LoVo (cell line): ENCODE results near the gene IPPK.
"Not testable (repeated sequence)": the region's sequence is repeated elsewhere in the genome, so short reads cannot be mapped to it uniquely, and the experiment has no call there.

Source experiments
- DNase-seq: peaks from one replicate; pipeline ENCODE4 v3.0.0-alpha.2; 2016; ENCODE audit warnings: low spot score

Gene IPPK

DNA sequence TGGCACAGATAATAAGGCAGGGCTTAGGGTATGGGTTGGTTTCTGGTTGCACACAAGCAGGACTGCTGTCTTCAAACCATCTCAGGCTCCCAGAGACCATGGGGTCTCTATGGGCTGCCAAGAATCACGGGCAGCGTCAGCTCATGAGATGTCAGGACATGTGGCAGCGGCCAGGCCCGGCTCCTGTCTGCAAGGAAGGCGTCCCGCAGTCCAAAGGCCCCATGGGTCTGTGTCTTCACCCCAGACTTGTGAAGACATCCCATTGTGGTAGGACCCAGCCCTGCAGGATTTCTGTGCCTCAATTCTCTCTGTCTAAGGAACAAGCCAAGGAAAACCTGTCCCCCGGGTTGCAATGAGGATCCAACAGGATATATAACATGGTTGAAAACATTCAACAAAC, 32.6 kb downstream of the IPPK start:
- DNase-seq, result no peak

DNA sequence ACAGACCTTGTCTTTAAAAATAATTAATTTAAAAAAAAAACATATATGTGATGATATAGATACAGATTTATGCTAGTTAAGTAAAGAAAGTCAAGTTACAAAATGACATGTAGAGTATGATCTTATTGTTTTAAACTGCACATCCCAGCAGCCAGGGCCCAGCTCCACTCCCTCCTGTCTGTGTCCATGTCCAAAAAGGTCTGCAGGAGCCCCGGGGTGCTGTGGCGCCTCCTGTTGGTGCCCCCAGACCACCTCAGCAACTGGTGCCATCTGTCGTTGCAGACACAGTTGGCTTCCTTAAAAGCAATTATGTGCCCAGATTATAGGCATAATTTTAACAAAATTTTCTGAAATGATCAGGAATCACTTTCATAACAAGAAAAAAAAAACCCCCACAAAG, 33.3 kb downstream of the IPPK start:
- no peak for DNase-seq

DNA sequence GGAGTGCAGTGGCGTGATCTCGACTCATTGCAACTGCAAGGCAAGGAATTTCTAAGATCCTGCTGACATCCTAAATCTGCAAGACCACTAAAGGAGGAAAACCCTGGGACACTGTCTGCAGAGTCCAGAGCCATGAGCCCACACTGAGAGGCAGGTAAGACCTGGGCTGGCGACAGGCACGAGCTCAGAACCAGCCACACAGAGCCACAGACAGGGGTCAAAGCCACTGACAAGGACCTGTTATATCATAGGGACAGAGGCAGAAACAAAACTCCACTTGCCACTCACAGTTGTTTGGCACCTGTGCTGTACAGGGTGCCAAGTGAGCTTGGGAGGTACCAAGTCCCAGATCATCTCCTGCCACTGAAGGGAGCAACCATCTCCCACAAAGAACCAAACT, 34.2 kb downstream of the IPPK start:
- no peak for DNase-seq

DNA sequence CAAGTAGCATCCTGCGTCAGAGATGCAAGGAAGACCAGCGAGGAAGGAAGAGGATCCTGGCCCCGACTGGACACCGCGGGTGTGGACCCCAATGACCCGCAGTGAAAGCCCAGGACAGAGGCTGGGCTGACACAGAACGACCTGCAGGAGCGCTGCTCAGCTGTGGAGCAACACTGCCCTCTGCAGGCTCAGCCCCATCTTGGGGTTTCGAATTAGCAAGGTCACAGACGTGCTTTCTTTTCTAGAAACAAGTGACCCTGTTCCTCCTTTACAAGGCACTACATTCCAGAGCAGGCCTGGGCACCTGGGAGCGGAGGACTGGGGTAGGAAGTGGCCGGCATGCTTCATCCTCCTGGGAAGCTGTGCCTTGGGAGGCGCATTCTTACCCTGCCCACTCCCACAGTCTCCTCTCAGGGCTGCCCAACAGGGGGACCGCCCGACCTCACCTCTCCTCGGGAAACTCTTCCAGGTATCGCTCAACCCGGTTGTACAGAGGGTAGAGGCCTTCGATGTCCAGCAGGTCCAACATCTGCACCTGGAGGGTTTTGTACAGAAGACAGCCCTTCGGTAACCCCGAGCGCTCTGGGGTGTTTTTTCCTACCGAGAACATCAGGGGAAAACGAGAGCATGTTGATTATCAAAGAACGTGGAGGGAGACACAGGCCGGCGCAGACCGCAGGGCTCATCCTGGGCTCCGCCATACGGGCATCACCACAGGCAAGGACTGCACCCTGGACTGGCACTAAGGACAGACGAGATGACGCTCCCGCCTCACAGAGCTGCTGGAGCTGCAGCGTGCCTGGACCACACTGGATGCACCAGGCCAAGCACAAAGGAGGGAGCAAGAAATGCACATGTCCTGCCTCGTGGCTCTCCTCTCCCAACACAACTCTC, 35.0 kb downstream of the IPPK start:
- DNase-seq, result peak; percentile 32

DNA sequence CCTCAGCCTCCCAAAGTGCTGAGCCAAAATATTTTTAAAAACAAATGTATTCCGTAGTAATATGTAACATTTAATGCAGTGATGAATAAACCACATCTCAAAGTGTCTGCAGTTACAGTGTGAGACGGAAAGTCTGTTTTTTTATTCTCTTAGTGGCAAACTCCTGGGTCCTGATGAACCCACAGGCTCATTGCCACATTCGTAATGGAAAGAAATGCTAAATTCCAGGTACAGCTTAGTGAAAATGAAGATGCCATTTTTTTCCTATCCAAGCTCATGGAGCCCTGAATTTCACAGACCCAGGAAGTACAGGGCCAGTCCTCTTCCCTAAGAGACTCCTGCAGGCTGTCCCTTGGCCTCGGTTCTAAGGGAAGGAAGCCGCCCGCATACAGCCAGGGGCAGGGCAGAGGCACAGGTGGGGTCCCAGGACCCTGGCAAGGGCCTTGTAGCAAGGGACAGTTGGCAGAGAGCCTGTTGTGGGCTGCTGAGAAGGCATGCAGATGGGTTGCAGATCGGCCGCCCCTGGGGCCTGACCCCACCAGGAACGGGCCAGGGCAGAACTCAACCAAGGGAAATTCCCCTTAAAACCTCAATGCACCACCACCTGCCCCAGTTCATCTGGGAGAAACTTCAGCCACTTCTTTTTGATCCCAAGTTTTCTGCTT, 36.2 kb downstream of the IPPK start:
- DNase-seq, result no peak

DNA sequence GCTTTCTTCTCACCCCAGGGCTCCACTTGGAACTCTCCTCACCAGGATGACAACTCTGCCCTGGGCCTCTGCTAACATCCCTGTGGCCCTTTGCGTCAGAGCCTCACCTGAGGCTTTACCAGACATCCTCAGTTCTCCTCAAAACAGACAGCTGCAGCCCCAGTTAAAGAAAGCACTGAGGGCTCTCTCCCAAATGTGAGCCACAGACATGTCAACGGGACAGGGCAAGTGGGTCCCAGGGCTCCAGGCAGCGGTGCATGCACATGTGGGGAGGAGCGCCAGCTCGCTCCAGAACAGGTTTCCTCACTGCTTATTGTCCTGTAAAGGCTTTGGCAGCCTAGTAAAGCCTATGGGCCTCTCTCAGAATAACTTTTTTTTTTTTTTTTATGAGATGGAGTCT, 37.3 kb downstream of the IPPK start:
- DNase-seq, result no peak

DNA sequence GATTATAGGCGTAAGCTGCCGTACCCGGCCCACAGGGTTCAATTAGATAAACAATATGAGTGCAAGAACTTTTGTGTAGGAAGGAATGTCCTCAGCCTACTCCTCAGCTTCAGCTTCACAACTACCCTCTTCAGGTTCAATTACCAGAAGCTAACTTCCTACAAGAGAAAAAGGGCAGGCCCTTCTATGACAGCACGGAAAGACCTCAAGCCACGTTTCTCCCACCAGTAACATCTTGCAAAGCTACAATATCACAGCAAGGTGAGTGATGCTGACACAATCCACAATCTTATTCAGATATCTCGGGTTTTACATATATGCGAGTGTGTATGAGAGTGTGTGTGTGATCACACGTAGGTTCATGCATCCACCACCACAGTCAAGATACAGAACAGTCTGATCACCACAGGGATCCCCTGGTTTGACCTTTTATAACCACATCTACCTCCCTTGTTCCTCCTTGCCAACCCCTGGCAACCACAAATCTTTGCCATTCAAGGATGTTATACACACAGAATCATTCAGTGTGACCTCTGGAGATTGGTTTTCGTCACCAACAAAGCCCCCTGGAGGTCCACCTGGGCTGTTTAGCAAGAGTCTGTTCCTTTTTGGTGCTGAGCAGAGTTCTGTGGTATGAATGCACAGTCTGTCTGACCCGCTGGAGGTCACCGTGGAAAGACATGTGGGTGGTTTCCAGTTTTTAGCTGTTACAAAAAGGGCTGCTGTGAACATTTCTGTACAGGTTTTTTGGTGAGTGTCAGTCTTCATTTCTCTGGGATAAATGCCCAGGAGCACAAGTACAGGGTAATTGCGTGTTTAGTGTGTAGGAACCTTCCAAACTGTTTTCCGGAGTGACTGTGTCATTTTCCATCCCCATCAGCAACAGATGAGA, 38.2 kb downstream of the IPPK start:
- DNase-seq, result no peak

DNA sequence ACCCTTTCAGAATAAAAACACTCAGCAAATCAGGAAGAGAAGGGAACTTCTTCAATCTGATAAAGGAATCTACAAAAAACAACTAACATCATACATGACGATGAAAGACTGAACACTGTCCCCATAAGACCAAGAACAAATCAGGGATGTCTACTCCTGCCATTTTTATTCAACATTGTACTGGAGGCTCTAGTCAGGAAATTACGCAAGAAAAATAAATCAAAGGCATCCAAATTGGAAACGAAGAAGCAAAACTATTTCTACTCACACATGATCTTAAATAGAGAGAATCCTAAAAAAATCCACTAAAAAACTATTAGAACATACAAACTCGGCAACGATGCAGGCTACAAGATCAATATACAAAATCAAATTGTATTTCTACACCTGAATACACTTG, 42.3 kb downstream of the IPPK start:
- no peak for DNase-seq

DNA sequence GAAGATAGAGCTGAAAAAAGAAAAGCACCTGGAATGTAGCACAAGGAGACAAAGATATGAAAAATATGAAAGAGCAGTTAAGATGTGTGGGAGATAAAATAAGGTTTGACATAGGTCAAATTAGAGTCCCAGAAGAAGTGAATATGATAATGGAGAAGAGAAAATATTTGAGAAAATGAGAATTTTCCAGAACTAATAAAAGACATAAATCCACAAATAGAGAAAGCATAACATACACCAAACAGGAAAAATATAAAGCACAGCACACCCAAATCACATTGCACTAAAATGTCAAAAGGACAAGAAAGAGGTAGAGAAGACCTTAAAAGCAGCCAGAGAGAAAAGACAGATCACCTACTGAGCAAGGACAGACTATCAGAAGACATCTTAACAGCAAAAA, 43.4 kb downstream of the IPPK start:
- no peak for DNase-seq

DNA sequence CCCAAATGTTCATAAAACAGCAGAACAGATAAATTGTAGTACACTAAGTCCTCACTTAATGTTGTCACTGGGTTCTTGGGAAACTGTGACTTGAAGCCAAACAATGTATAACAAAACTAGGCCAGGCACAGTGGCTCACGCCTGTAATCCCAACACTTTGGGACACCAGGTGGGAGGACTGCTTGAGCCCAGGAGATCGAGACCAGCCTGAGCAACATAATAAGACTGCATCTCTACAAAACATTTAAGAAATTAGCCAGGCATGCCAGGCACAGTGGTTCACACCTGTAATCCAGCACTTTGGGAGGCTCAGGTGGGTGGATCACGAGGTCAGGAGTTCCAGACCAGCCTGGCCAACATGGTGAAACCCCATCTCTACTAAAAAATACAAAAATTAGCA, 46.0 kb downstream of the IPPK start:
- DNase-seq, result not testable (repeated sequence)

DNA sequence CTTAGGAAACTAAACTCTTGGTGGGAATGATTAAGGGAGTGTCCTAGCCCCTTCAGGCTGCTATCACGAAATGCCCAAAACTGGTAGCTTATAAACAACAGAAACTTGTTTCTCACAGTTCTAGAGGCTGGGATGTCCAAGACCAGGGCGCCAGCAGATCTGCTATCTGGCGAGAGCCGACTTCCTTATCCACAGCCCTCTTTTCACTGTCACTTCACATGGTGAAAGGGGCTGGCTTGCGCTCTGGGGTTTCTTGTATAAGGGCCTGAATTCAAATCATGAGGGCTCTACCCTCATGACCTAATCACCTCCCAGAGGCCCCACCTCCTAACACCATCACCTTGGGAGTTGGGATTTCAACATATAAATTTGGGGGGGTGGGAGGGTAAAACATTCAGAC, 49.1 kb downstream of the IPPK start:
- DNase-seq, result no peak

DNA sequence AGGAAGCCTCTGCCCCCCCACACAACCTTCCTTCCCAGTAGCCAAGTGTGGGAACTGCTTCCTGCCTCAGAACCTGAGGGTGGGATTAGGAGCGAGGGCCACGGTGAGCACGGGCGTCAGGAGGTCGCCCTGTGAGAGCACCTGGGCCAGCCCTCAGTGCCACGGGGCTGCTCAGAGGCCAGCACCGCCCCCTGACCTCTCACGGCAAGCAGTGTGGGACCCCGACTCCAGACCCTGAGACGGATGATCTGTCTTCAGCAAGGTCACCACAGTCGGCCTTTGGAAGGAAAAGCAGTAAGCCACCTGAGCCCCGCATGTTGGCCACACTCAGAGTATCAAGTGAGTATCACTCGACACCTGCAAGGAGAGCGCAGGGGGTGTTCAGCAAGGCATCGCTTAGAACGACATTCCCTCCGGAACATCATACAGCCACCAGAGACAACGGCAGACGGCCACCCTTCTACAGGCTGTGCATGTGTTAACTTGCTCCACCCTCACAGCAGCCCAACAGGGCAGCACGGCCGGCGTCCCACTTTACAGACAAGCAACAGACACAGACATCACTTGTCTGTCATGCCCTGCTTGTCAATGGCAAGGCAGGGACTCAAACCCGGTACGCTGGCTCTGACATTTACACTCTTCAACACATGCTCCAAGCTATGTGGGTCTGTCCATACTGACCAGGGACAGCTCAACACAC, 50.2 kb downstream of the IPPK start:
- DNase-seq, result no peak

DNA sequence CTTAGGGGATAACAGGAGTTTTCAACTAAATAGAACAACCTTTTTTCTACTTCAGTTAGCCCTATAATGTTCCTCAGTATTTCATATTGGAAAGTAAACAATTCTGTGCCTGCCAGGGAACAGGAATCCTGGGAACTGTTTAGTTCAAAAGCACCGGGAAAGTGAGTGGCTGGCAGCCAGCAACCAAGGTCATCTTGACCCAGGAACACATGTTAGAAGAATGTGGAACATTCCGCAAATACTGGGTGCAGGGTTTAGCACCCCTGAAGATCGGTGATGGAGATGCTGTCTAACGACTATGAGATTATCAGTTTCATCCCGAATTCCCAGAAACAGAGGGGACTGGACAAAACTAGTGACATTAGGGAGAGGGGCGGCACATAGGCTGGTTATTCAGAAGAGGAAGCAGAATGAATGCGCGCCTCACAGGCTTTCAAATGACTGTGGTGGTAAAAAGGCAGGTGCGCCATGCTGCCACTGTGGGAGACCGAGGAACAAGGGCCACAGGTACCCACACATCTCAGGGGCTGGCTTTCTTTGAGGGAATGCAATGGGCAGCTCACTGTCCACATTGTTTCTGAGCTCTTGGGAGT, 51.2 kb downstream of the IPPK start:
- DNase-seq, result no peak

DNA sequence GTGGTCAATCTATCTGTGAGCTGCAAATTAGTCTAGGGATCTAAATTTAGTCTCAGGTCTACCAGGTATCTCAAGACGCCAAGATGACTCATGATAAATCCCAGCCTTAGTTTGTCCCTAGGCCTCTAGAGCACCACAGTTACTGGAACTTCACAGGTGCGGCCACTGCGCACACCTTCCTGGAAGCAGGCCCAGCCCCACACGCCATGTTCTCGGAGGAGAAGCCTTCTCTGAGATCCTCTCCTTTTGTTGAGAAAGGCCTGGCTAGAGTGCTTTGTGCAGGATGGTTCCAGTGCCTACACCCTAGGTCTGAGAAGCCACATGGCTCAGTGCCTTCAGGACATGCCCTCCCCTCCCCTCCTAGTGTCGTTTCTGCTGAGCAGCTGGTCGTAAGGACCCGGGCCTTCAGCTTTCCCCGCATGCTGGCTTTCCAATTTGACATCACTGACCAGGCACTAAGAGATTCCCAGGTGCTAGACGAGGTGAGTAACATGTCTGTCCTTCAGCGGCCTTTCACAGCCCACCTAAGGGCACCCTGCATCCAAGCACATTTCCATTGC, 51.9 kb downstream of the IPPK start:
- DNase-seq, result no peak

DNA sequence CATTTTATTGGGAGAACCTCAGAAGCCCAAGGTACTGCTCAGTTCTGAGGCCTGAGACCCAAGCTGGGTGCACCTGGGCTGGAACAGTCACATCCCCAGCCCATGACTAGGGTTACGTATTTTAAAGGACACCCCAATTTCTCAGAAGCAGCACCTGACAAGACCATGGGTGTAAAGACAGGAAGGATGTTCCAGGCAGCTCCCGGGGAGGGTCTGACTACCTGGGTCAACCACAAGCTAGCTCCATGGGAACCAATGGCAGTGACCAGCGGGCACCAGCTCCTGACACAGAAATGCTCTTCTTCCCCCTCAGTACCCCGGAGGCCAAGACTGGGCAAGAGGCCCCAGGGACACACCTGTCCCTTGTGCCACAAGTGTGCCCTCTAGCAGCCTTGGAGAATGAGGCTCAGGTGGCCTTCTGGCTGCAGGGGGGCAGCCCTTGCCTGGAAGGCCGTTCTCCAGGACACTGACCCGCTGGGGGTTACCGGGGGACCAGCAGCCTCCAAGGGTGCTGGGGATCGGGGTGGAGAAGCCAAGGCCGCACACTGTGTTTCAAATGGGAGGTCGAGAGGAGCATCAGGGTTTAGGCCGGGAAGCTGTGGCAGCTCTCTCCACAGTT, 52.6 kb downstream of the IPPK start:
- DNase-seq, result no peak

DNA sequence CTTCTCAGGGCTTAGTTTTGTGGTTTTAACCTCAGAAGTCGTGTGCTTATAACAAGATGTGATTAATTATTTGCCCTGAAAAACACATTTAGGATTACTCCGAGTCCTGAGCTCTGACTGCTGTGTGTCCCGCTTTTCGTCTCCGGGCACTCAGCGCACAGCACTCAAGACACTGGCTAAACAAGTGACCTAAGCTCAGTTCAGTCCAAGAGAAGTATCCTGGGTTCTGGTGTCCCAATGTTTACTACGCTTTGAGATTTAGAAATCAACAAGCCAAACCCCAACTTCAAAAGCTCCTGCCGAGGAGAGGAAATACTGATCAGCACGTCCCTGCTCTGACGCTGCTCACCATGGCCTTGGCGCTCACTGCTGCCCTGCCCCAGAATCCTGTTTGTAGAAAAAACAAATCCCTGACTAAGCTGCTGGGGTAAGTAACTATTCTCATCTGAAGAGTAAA, 53.2 kb downstream of the IPPK start:
- no peak for DNase-seq

DNA sequence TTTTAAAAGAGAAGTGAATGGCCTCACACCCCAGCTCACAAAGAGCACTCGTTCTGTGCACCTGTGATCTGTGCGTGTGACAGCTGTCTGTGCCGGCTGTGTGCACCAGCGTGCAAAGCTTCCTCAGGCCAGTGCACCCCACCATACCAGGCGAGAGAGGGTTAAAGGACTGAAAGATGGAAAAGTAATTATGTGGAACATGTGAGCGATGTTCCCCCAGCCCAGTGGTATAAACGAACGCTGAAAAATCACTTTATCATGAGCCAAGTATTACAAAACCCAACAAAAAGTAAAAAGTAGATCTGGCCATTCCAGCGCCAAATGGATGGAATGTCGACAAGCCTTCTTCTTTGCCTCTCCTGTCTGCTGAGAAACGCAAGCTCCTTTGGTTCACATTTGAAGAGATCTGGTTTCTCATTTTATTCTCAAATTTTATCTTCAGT, 53.7 kb downstream of the IPPK start:
- DNase-seq, result no peak

DNA sequence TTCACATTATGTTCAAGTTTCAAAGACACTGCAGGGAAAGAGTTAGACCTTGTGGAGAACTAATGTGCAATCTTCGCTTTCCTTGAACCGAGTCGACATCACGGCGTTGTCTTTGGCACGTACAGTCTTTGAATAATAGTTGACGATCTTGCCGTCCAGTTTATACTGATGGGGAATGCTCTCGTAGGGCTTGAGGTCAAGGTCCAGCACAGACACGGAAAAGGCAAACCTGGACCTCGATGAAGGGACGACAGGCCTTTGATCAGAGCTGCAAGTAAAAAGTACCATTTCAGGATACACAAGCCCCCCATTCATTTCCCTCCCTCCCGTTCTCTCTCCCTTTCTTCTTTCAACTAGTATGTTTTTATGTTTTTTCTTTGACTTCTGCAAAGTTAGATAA, 54.1 kb downstream of the IPPK start:
- DNase-seq, result no peak

DNA sequence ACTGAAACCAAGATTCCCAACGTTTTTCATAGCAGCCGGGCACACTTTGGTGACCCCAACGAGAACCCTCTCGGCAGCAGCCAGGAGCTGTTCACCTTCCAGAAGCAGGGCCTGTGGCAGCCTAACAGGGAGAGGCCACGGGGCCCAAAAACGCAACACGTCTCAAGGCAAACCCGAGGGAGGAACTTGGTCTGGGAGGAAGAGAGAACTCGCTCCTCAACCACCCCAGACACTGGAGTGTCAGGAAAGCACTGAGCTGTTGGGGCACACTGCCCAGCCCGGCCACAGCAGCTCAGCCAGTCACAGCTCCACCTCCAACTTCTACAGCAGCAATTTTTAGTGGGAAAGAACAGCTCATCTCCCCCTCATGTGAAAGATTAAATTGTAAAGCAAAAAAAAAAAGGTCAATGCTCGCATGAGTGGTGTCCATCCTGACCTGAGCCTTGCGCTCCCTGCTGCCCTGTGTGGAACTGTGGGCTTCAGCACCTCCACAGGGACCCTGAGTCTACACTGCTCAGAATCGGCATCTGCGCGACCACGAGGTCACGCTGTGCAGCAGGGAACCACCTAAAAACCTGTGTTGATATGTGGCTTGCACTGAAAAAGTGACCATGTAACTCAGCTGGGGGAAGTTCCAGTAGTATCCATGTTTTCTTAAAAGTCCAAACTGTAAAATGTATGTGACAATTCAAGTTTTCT, 55.0 kb downstream of the IPPK start:
- no peak for DNase-seq

DNA sequence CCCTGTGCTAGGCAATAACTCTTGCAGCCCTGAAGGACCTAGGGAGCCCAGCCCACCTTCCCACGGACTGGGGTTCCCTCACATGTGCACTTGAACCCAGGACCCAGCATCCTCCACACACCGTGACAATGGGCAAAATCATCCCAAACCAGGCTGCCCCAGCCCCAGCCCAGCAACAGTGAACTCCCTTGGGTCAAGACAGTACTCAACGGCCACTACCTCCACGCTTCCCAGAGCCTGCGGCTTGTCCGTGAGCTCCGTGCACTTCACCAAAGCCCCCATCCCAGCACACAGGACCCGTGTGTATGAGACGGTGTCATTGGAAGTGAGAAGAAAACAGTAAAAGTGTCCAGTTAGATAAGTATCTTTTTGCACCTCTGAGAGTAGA, 55.8 kb downstream of the IPPK start:
- DNase-seq, result no peak
